GM12878 (cell line): ENCODE results near the gene STAMBP. TPM values are rescaled to one million over a fixed set of nuclear protein-coding genes. Genes with fewer than 3 reads are reported as not detected.

Experiments
- ATAC-seq: fragments of 200-7000 bp; cut with Tn5 transposase; 3 replicates; pipeline ENCODE4 v1.9.1; 2020; ENCODE audit warnings: mild to moderate bottlenecking, moderate library complexity
- BruUV-seq: library from RNA; stranded (reverse); fragments of 400-500 nt; replicated peaks from 2 replicates; lab custom pipeline; 2021; lab: Mats Ljungman, UMichigan
- CTCF ChIA-PET: fragments of 300-600 bp; sonication (Branson Sonifier 250); formaldehyde crosslinking; extraction: SDS; loops from one replicate; lab custom pipeline; 2021; ENCODE audit warnings: inconsistent platforms; lab: Yijun Ruan, JAX
- POLR2A ChIA-PET: fragments of 350-600 bp; formaldehyde crosslinking; extraction: SDS; loops from one replicate; lab custom pipeline; 2021; ENCODE audit warnings: inconsistent platforms; lab: Charles Lee
- RAD21 ChIA-PET: fragments of 300-600 bp; sonication (Branson Sonifier 250); formaldehyde crosslinking; loops from one replicate; lab custom pipeline; 2023; ENCODE audit warnings: antibody characterized with exemption; ENCODE audit not compliant: unreplicated experiment; lab: Charles Lee
- SMC1A ChIA-PET: fragments of 300-600 bp; sonication (Branson Sonifier 250); formaldehyde crosslinking; loops from one replicate; lab custom pipeline; 2023; ENCODE audit not compliant: unreplicated experiment, uncharacterized antibody; lab: Charles Lee
- DNase-seq: peaks from one replicate; pipeline ENCODE4 v3.0.0-alpha.2; 2011; ENCODE audit warnings: low read depth, low spot score
- FAIRE-seq: peaks from 3 replicates; lab custom pipeline; 2011; peaks lifted over from hg19 to GRCh38; lab: Jason Lieb, UNC
- H2AFZ ChIP-seq: 2 replicates; pipeline ENCODE4 v1.6.0; 2011; ENCODE audit warnings: low read depth, low read length, control low read depth; ENCODE audit not compliant: control insufficient read depth
- H3K27ac ChIP-seq: 2 replicates; pipeline ENCODE4 v1.5.1; 2011; ENCODE audit warnings: control low read depth; ENCODE audit not compliant: control insufficient read depth, insufficient read depth
- H3K27me3 ChIP-seq, 2 experiments: replicated peaks in 1 of 2; 2 replicates each; pipeline versions ENCODE4 v1.6.0 to v1.6.1; 2011; ENCODE audit warnings: low read length in 1 of 2; ENCODE audit not compliant: control insufficient read depth in 2 of 2, insufficient read depth in 2 of 2
- H3K36me3 ChIP-seq, 2 experiments: 2 replicates each; pipeline ENCODE4 v1.5.1; 2011; ENCODE audit warnings: low read length in 1 of 2; ENCODE audit not compliant: control insufficient read depth in 2 of 2, insufficient read depth in 2 of 2
- H3K4me1 ChIP-seq: 2 replicates; pipeline ENCODE4 v1.6.1; 2011; ENCODE audit warnings: mild to moderate bottlenecking, low read length, moderate library complexity, mixed read lengths; ENCODE audit not compliant: control insufficient read depth, insufficient read depth
- H3K4me2 ChIP-seq: 2 replicates; pipeline ENCODE4 v1.6.0; 2011; ENCODE audit warnings: control low read depth; ENCODE audit not compliant: control insufficient read depth, insufficient read depth
- H3K4me3 ChIP-seq: fragments of 200-600 bp; sonication (generic); 2 replicates; pipeline ENCODE4 v1.5.1; 2016
- H3K79me2 ChIP-seq: 2 replicates; pipeline ENCODE4 v1.6.0; 2011; ENCODE audit warnings: low read length; ENCODE audit not compliant: control insufficient read depth, insufficient read depth
- H3K9ac ChIP-seq: 2 replicates; pipeline ENCODE4 v1.8.0; 2011; ENCODE audit warnings: low read length, control low read depth, mixed read lengths; ENCODE audit not compliant: control insufficient read depth, insufficient read depth
- H3K9me3 ChIP-seq: replicated peaks from 3 replicates; pipeline ENCODE4 v1.5.1; 2011; ENCODE audit warnings: mild to moderate bottlenecking, low read length; ENCODE audit not compliant: control insufficient read depth, insufficient read depth
- H4K20me1 ChIP-seq: 2 replicates; pipeline ENCODE4 v1.6.0; 2011; ENCODE audit not compliant: control insufficient read depth, insufficient read depth
- ATF7 ChIP-seq: fragments of 450-650 bp; IDR thresholded peaks from 2 replicates; pipeline ENCODE4 v1.6.1; 2016; ENCODE audit warnings: low read depth, mild to moderate bottlenecking
- BCL11A ChIP-seq: IDR thresholded peaks from 2 replicates; pipeline ENCODE4 v1.6.1; 2011; ENCODE audit warnings: low read depth, low read length
- BCL3 ChIP-seq: IDR thresholded peaks from 2 replicates; pipeline ENCODE4 v1.6.1; 2011; ENCODE audit warnings: borderline replicate concordance, low read depth, mild to moderate bottlenecking, moderate library complexity, low read length; ENCODE audit not compliant: insufficient read depth, poor library complexity, severe bottlenecking
- ESRRA ChIP-seq: IDR thresholded peaks from 2 replicates; pipeline ENCODE4 v1.6.1; 2012; ENCODE audit warnings: mild to moderate bottlenecking, low read length, improper control_type of control experiment
- ETV6 ChIP-seq, 2 experiments: fragments of 450-650 bp in 1 of 2; IDR thresholded peaks in 1 of 2; conservative IDR thresholded peaks in 1 of 2; 2 replicates each; pipeline ENCODE4 v1.6.1; 2014; ENCODE audit warnings: antibody characterized with exemption in 1 of 2, borderline replicate concordance in 1 of 2, low read depth in 1 of 2, mild to moderate bottlenecking in 1 of 2, moderate library complexity in 1 of 2
- FOXK2 ChIP-seq: fragments of 450-650 bp; IDR thresholded peaks from 2 replicates; pipeline ENCODE4 v1.6.1; 2017; ENCODE audit warnings: mild to moderate bottlenecking, moderate library complexity
- NR2C1 ChIP-seq: fragments of 450-650 bp; IDR thresholded peaks from 2 replicates; pipeline ENCODE4 v1.6.1; 2017; ENCODE audit warnings: antibody characterized with exemption, mild to moderate bottlenecking, moderate library complexity
- RB1 ChIP-seq: fragments of 450-650 bp; formaldehyde crosslinking; IDR thresholded peaks from 2 replicates; pipeline ENCODE4 v1.6.1; 2017; ENCODE audit warnings: mild to moderate bottlenecking, borderline replicate concordance
- REST ChIP-seq: IDR thresholded peaks from 2 replicates; pipeline ENCODE4 v1.6.1; 2012; ENCODE audit warnings: mild to moderate bottlenecking, low read depth, low read length
- RFX5 ChIP-seq: IDR thresholded peaks from 2 replicates; pipeline ENCODE4 v1.6.1; 2011; ENCODE audit warnings: low read depth, low read length, improper control_type of control experiment
- SREBF2 ChIP-seq: IDR thresholded peaks from 2 replicates; pipeline ENCODE4 v1.6.1; 2012; ENCODE audit warnings: mild to moderate bottlenecking, low read length
- TARDBP ChIP-seq: IDR thresholded peaks from 2 replicates; pipeline ENCODE4 v1.6.1; 2016; ENCODE audit warnings: borderline replicate concordance
- TCF12 ChIP-seq: IDR thresholded peaks from 2 replicates; pipeline ENCODE4 v1.6.1; 2011; ENCODE audit warnings: low read depth, mild to moderate bottlenecking, low read length
- USF1 ChIP-seq: IDR thresholded peaks from 2 replicates; pipeline ENCODE4 v1.6.1; 2011; ENCODE audit warnings: borderline replicate concordance, low read depth, mild to moderate bottlenecking, moderate library complexity, mixed read lengths, low read length; ENCODE audit not compliant: insufficient read depth; ENCODE audit errors: extremely low read length
- ZNF622 ChIP-seq: fragments of 450-650 bp; IDR thresholded peaks from 2 replicates; pipeline ENCODE4 v1.6.1; 2017; ENCODE audit warnings: mild to moderate bottlenecking, inconsistent platforms
- WGBS: methylation state at CpG from one replicate; pipeline ENCODE4 v1.1.6; 2016; ENCODE audit warnings: low lambda C conversion rate; ENCODE audit not compliant: insufficient replicate concordance, insufficient coverage; ENCODE audit errors: missing lambda C conversion rate; 5-methylcytosine and 5-hydroxymethylcytosine counted together
- in situ Hi-C: fragments of 300-500 bp; cut with MboI; formaldehyde crosslinking; loops from 9 replicates; pipeline ENCODE4 v1.14.3; 2018; ENCODE audit warnings: mixed read lengths
- intact Hi-C: fragments of 100-400 bp; cut with micrococcal nuclease; formaldehyde crosslinking; loops from one replicate; pipeline ENCODE4 v1.14.2; 2022; ENCODE audit not compliant: unreplicated experiment
- polyA plus RNA-seq, 11 experiments: library from polyadenylated mRNA; depleted of rRNA in 4 of 11; unstranded in 6 of 11; stranded (reverse) in 5 of 11; fragments of >200 nt; fragmentation: Nextera tagmentation in 4 of 11; fragmentation: Illumina TruSeq in 1 of 11; extraction: Ambion mirVana in 4 of 11; extraction: Trizol in 1 of 11; gene quantifications; 1 replicate in 1 of 11; 2 replicates in 10 of 11; pipeline versions ENCODE4 v1.2.1 to v1.2.3, GENCODE V29; 2011 to 2016; ENCODE audit warnings: inconsistent platforms in 2 of 11, missing spikeins in 2 of 11, low read depth in 1 of 11
- total RNA-seq, 4 experiments: library from RNA; depleted of rRNA in 3 of 4; stranded (reverse); fragments of >200 nt in 3 of 4; fragmentation: Illumina TruSeq in 1 of 4; extraction: Trizol in 1 of 4; gene quantifications; 2 replicates each; pipeline versions ENCODE4 v1.2.1 to v1.2.3, GENCODE V29; 2013 to 2021
- TF ChIP-seq, protein P1 (sequence below): fragments of 450-650 bp; IDR thresholded peaks from 2 replicates; pipeline ENCODE4 v1.6.1; 2017; ENCODE audit warnings: mild to moderate bottlenecking

STAMBP gene
- total and polyA plus RNA-seq, 10 of the 15 experiments (the other 5 are each of a cell fraction or from before 2014, with no cell fraction given): 38.9 to 84.1 (median 69.7) TPM

DNA sequence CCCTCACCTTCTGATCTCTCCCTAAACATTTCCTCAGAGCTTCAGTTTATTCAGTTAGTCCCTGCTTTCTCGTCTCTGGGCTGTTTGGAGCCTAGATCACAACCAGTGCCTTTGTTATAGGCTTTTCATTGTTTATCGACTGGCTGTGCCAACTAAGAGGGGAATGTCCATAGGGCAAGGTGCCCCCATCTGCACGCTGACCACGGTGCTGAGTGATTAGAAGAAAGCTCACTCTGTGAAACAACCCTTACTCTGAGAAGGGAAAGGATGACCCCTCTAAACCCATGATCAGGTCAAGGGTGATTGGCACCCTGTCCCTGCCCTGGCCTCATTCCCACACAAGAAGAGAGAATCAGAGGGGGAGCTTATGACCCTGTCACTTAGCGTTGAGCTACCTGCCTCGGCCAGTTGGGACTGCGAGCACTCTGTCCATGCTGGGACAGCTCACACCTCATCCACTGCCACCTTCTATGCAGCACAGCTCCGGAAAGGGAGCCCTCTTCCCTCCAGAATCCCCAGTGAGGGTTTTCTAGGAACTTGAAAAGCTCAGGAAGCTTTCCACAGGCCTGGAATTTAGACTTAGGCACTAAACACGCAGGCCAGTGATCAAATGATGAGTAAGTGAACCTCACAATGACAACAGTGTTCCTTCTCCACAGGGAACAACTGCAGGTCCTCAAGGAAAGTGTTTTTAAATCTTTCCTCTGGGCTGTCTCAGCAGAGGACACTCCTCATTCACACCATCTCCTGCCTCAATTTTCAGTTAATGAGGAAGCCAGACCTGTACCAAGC, 61.7 kb downstream of the STAMBP start:
- no peak for TF ChIP-seq RFX5
- no peak for TF ChIP-seq RB1
- no peak for TF ChIP-seq NR2C1
- no peak for TF ChIP-seq USF1
- no peak for TF ChIP-seq ESRRA
- no peak for TF ChIP-seq ATF7
- TF ChIP-seq, protein P1, sequence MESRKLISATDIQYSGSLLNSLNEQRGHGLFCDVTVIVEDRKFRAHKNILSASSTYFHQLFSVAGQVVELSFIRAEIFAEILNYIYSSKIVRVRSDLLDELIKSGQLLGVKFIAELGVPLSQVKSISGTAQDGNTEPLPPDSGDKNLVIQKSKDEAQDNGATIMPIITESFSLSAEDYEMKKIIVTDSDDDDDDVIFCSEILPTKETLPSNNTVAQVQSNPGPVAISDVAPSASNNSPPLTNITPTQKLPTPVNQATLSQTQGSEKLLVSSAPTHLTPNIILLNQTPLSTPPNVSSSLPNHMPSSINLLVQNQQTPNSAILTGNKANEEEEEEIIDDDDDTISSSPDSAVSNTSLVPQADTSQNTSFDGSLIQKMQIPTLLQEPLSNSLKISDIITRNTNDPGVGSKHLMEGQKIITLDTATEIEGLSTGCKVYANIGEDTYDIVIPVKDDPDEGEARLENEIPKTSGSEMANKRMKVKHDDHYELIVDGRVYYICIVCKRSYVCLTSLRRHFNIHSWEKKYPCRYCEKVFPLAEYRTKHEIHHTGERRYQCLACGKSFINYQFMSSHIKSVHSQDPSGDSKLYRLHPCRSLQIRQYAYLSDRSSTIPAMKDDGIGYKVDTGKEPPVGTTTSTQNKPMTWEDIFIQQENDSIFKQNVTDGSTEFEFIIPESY: no peak
- no peak for TF ChIP-seq BCL11A
- TF ChIP-seq SREBF2: no peak
- no peak for TF ChIP-seq BCL3
- TF ChIP-seq TARDBP: no peak
- TF ChIP-seq ETV6 (conservative IDR thresholded peaks at IDR 0.05 in 1 of 2, IDR thresholded peaks at IDR 0.05 in 1 of 2; ENCODE audit: borderline replicate concordance in 1 of 2, low read depth in 1 of 2): no peak
- TF ChIP-seq REST: no peak
- TF ChIP-seq ZNF622: no peak
- no peak for TF ChIP-seq FOXK2
- no peak for TF ChIP-seq TCF12
- H3K27ac ChIP-seq: no peak overlapping the region
- POLR2A ChIA-PET: interaction anchor here (0.6 kb wide), 1 partner anchor 98 kb away, joined by 3 read pairs; no protein-coding TSS in a partner anchor
- FAIRE-seq: no peak
- no peaks in the 10 kb centered on the region for H3K79me2 ChIP-seq
- no peak for ATAC-seq
- SMC1A ChIA-PET: interaction anchor here (0.6 to 1.3 kb wide), 5 partner anchors 11 to 99 kb away, joined by 3 to 5 read pairs (median 3); no protein-coding TSS in a partner anchor
- no peak overlapping the region for H3K4me3 ChIP-seq
- H3K9ac ChIP-seq: no peak overlapping the region
- RAD21 ChIA-PET: interaction anchor here (1.2 kb wide), 1 partner anchor 63 kb away, joined by 3 read pairs; no protein-coding TSS in a partner anchor
- WGBS: 58% methylated on average over 9 of the region's 9 CpGs
- no peaks in the 10 kb centered on the region for H3K27me3 ChIP-seq
- H4K20me1 ChIP-seq: no peaks in the 10 kb centered on the region
- no peaks in the 10 kb centered on the region for H3K36me3 ChIP-seq
- H2AFZ ChIP-seq: no peak overlapping the region
- no peaks in the 10 kb centered on the region for H3K4me1 ChIP-seq
- no TSS peak for BruUV-seq
- intact Hi-C loops (no loop called here), in situ Hi-C loops (no loop called here)
- no peak for DNase-seq
- H3K9me3 ChIP-seq: no peaks in the 10 kb centered on the region
- no peak overlapping the region for H3K4me2 ChIP-seq
- CTCF ChIA-PET: interaction anchor here (0.6 kb wide), 1 partner anchor 253 kb away, joined by 6 read pairs; no protein-coding TSS in a partner anchor
